ENCODE results near the gene CTSL.

CTSL gene

DNA sequence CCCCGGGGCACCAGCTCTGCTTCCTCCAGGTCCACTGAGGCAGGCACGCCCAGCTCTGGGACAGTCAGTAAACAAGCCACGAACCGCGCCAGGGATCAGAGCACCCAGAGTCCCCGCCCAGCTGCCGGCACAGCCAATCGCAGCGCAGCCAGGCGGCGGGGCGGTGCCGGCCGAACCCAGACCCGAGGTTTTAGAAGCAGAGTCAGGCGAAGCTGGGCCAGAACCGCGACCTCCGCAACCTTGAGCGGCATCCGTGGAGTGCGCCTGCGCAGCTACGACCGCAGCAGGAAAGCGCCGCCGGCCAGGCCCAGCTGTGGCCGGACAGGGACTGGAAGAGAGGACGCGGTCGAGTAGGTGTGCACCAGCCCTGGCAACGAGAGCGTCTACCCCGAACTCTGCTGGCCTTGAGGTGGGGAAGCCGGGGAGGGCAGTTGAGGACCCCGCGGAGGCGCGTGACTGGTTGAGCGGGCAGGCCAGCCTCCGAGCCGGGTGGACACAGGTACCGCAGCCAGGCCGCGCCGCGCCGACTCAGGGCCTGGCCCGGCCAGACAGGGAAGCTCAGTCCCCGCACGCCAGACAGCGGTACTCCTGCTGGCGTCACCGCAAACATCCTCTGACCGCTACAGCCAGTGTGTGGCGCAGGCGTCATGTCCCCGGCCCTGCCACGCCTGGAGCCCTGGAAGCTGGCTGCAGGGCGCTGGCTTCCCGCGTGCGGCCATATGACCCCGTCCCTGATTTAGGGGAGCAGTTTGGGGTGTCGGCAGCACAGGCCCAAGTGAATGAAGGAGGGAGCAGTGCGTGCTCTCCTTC is at the start of gene CTSL:
Gene CTSL, plus strand, starts transcription at position 220 of the 810 bp plus-strand sequence. CDS start 1,485 bp downstream, outside the sequence.
- peak; percentile 50 to 68 for DNase-seq

DNA sequence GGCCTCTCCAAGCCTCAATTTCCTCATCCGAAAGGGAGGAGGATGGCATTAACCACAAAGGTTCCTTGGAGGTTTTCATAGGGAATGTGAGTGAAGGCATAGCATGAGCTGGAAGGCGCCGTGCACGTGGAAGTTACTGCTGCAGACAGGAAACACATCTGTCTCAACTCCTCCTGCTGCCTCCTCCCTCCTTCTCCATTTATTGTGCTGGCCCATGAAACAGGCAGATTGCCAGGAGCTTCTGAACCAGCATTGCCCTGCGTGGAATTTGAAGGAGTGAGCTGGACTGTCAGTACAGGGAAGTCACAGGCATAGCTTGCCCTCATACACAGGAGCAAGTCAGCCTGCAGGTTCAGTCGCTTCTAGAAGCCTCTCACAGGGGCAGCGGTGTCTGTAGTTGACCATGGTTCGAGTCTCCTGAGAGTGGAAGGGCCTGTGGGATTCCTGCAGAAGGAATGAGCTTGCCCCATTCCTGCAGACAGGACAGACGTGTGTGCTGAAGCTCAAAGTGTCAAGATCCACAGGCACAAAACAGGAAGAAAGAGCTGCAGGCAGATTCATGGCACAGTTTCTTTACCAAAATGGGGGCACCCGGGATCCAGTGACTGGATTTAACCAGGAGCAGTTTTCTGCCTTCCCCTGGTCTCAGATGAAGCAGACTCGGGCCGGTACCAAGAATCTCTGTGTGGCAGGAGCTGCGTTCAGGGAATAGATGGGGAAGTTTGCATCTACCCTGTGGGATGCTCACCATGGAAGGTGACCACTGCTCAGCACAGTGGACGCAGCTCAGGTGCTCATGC is 48.7 kb upstream of the CTSL start:
- no peak for DNase-seq

DNA sequence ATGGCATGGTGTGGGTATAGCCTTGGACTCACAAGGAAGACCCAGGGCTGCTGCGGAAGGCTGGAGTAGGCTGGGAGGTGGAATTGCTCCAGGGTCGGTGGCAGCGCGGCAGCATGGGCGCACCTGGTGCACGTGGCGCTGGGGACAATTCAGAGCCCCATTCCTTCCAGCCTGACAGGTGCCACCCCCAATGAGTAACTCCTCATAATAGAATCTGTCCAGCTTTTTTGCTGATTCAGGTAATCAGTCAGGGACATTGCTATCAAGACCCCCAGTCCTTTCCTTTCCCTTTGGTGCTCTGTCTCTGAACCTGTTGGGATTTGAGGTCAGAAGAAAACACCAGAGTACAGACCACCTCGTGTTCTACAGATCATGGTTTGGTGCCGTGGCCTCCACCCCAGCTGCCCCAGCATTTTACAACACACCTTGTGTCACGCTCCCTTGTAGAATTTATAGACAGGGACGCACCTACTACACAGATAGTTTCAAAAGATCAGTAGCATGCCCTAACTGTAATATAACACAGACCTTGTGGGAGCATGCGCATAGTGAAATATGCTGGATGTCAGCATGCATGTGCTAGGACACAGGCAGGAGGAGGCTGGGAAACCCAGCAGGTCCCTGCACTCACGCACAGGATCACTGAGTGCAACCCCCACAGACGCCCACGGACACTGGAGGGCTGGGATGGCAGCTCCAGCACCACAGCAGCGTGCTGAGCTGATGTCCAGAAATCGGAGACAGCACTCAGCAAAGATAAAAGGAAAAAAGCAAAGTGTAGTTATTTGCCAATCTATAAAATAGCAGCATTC is 47.9 kb upstream of the CTSL start:
- no peak for DNase-seq

DNA sequence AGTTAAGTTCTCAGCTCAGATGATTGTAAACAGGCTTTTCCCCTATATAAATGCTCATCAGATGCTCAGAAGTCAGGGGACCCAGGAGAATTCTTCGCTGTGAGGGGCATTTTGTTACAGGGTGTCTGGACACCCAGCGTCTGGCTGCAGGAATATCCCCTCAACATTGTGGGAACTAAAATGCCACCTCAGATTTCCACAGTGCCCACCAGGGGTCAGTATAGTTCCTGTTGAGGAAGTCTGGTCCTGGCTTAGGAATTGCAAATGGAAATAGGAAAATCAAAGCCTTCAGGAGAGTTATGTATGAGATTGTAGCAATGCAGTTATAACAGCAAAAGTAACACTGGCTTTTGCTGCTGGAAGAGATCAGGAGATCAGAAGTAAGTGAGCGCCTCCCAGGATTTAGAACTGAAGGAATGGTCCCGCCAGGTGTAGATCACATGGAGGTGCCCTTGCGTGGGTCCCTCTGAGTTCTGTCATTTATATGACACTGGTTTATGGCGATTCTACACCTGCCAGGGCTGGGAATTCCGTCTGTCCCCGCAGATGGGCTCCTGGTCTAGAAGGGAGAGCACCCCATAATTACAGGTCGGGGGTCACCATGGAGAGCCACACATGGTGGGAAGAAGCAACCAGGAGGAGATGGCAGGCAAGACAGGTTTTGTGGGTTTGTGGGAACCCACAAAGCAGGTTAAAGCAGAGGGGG is 47.1 kb upstream of the CTSL start:
- DNase-seq = peak; percentile 21 to 36

DNA sequence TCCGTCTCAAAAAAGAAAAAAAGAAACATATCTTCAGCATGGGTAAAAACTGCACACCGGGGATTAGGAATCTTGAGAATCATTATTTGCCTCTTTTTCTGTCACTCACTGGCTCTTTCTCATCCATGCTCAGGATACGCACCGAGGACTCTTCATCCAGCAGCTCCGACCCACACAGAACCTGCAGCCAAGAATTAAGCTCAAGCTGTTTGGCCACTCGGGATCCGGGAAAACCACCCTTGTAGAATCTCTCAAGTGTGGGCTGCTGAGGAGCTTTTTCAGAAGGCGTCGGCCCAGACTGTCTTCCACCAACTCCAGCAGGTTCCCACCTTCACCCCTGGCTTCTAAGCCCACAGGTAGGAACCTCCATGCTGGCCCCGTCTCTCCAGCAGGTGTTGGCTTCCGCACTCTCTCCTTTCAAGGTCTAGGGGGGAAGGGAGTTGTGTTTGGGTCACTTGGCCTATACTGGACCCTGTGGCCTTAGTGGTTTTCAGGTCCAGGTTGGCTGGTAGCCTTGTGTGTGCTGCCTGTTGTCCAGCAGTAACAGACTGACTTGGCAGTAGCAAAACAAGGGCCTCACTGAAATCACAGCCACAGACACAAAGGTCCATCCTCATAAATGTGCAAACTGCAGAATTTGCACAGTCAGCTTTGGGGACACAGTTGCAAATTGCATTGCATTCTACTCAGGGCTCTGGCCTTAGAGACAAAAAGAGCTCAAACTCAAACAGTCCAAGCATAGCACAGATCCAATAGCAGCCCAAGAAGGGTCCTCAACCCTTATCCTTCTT is 44.5 kb upstream of the CTSL start:
- no peak for DNase-seq

DNA sequence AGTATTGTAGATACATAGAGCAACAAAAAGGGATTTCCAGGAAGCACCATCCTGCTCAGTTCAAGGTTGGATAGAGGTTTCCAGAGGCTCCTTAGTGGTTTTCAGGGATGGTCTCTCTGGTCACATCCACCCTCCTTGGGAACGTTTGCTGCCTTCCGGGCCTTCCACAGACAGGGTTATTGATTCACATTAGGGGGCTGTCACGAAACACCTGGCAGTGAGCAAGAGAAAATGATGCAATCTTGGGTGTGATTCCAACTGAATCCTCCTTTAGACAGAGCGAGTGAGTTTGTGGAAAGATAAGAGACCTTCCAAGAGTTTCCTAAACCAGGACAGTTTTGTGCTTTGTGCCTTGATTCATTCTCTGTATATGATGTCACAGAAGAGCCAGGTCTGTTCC is 43.8 kb upstream of the CTSL start:
- no peak for DNase-seq

DNA sequence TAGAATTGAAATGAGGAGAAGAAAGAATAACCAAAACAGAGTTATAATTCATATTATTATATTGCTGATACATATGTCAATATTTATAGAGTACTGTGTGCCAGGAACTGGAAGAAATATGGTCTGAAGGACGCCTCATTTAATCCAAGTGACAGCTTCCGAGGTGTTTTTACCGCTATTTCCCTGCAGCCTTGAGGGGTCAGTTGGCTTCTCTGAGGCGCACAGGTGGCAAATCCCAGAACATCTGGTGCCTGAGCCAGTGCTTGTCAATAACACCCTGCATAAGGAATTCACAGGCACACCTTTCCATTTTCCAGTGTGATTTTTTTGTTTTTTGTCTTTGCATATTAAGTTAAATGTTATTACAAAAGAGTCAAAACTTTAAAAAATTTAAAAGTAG is 43.3 kb upstream of the CTSL start:
- no peak for DNase-seq

DNA sequence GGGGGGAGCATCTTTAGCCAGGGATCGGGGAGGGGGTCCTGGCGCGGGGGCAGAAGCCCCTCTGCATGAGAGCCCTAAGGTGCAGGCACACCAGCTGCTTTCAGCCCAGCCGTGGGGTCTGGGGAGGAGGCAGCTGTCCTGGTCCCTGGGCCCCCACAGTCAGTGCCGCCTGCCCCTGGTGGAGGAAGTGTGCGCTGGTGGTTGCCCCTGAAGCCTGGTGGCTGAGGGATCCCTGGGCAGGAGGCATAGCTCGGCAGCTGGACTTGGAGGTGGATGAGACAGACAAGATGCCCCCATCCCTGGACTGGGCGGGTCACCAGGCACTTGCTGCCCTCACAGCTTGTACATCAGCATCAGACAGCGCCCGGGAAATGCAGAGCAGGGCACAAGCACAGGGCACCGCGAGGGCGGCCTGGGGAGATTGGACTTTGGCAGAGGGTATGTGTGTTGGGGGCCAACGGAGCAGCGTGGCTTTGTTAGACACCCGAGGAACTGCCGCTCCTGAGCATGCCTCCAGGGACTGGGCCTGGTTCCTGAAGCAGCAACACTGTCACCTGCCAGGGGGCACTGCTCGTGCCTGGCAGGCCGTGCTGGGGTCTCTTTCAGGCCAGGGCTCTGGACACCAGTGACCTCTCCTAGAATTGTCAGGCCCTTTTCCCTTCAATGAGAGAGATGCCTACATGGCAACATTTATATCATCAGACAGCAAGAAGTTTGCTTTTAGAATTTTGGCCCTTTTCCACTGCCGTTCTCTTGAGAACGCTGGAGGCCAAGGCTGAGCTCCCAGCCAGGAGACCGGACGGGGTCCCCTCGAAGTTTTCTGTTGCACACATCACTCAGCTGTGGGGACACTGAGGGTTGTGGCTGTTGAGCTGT is 41.9 kb upstream of the CTSL start:
- DNase-seq = no peak

DNA sequence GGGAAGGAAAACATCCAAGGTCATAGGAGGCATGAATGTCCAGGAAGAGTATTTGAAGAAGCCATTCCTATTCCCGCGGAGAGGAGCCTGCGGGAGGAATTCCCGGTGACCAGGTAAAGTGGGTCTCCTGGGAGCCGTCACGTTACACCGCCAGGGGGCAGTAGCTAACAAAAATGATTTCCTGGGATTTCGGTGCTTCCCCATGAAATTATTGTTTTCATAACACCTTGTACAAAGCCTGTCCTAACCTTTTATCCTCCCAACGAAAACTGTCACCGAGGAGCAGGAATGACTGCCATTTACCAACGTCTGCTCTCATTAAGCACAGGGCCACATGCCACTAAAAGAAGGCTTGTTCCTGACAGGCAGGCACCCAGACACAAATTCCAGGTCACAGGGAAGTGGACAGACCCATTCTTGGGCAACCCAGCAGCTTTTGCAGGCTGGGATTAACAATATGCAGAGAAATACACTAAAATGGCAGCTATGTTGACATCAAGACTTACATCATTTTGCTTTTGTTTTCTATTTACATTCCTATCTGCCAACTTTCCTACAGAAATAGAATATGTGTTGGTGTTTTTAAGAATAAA is 41.2 kb upstream of the CTSL start:
- DNase-seq = no peak

DNA sequence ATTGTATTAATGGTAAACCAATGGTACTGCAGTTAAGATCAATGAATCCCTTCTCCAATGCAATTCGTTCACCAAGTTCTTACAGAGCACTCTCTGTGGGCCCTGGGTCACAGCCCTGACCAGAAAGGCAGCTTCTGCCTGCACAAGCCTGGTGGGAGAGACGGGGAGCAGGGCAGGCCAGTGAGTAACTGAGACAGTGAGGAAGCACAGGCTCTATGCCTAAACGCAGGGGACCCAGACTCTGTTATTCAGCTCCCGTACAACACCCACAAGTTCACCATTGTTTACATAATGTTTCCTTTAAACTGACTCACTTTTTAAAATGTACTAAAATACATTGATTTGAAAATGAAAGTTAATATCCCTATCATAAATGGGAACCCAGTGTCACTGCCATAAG is 40.5 kb upstream of the CTSL start:
- no peak for DNase-seq

DNA sequence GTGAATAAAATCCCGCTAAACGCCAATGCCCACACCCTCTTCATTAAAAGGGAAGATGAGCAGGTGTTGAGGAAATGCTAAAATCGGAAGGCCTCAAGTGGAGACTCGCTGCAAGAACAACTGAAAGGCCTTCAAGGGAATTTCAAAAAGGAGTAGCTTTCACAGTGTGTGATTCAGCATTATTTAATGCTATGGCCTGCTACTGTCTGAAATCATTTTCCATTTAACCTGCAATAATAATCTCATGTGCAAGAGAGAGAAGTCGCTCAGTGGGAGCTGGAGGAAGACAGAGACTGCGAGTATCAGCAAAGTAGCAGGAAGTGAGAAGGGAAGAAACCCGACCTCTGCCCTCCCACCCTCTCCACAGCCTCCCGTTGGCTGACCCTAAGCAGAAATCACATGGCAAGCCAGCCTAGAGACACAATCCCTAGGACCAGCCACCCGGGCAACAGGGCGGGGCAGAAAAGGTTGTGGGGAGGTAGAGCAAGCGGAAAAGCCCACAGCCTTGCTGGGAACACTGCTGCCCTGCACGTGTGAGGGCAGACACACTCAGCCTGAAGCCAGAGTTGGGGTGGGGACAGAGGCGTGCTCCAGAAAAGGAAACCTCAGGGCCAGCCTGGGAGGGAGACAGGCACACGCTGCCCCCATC is 39.9 kb upstream of the CTSL start:
- DNase-seq = no peak

DNA sequence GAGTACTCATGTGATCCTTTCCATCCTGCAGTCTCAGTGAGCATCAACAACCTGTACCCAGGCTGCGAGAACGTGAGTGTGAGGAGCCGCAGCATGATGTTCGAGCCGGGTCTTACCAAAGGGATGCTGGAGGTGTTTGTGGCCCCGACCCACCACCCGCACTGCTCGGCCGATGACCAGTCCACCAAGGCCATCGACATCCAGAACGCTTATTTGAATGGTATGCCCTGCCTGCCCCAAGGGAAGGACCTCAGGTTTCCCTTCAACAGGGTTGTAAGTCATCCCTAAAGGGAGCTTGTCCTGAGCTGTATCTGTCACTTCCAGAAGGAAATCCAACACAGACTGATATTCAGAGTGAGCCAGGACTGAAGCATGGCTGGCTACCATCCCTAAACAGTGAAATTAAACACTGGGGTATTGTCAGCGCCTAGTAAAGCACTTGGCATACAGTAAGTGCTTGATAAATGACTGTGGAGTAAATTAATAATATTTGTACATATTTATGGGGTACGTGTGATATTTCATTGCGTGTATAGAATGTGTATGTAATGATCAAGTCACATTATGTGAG is 39.3 kb upstream of the CTSL start:
- DNase-seq = no peak

DNA sequence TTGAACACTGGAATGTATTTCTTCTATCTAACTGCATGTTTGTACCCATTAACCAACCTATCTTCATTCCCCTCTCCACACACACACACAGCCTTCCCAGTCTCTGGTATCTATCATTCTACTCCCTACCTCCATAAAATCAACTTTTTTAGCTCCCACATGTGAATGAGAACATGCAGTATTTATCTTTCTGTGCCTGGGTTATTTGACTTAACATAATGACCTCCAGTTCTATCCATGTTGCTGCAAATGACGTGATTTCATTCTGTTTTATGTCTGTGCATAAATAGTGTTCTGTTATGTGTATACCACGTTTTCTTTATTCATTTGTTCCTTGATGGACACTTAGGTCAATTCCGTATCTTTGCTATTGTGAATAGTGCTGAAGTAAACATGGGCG is 38.7 kb upstream of the CTSL start:
- no peak for DNase-seq

DNA sequence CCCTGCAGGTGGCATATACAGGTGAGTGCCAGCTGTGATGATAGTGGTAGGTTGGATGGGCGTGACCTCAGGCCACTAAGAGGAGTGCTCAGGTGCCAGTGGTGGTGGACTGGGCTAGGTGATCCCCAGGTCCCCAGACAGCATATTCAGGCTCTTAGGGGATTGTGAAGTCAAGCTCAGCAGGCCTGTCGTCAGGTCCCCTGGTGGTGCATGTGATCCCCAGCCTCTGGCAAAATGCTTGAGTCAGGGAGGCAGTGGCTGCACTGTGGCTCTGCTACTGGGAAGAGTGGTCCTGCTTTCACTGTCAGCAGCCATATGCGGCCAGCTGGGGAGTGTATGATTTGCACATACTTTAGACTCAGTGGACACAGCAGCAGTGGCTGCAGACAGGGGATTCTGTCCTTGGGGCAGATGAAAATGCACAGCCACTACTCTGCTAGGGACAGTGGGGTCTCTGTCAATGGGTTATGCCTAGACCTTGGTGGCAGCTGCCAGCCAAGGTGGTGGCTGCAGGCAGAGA is 31.6 kb upstream of the CTSL start:
- no peak for DNase-seq

DNA sequence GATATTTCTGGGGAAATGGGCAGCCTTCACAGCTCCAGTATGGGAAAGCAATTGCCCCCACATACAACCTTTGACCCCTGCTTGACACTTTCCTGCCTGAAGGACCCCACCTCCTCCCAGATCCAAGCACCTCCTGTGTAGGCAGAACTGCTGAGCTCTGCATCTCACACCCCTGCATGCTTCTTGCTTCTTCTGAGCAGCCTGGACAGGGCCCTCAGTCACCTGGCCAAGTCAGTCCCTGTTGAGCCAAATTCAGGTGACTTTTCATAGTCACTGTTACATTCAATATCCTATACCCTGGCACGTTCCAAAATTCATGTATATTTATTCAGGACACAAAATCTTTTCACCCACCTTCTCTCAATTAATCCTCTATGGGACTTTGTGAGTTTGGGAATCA is 30.4 kb upstream of the CTSL start:
- DNase-seq = no peak

DNA sequence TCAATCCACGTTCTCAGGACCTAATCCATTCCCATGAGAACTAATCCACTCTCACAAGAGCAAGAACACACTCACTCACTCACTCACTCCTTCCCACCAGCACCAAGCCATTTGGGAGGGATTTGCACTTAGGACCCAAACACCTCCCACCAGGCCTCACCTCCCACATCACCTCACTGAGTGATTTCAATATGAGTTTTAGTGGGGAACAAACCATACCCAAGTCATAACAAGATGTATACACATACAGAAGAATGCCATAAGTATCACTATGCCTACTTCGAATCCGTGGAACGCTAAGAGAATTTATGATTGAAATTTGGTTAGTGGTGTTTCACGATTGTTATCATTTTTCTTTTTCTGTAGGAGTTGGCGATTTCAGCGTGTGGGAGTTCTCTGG is 29.3 kb upstream of the CTSL start:
- no peak for DNase-seq

DNA sequence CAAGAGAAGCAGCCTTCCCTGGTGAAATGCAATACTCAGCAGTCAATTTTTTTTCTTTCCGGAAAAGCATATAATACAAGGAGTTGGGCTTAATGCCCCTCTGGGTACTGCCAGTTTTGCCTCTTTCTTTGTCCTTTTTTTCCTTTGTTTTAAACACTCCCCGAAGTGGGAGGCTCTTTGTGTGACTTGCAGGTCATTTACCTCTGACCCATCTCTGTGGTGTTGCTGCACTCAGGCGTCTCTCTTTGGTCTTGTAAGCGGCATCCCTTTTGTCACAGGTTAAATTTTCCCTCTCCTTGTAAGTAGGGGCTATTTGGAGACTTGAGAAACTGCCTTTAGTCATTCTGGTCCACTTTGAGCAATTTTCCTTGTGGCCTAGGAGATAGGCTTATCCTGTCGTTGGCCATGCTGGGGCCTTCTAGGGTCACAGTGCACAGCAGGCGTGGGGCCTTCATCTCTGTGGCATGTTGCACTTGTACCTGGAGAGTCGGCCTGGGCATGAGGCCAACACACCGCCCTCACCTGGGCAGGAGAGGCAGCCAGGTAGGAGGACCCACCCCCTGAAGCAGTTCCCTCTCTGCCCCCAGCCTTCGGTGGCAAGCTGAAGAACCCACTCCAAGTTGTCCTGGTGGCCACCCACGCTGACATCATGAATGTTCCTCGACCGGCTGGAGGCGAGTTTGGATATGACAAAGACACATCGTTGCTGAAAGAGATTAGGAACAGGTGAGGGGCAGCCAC is 27.7 kb upstream of the CTSL start:
- DNase-seq = no peak

DNA sequence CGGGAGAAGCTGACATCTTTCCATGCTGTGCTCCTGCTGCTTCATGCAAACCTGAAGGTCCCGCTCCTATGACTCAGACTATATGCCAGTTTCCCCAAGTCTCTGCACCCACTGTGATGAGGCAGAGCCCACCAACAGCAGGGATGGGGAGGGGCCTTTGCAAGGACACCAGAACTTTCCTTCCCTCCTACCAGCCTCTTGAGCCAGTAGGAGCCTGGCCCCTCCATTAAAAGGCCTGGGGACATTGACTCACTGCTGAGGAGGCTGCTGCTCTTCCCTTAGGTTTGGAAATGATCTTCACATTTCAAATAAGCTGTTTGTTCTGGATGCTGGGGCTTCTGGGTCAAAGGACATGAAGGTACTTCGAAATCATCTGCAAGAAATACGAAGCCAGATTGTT is 26.1 kb upstream of the CTSL start:
- DNase-seq = no peak

DNA sequence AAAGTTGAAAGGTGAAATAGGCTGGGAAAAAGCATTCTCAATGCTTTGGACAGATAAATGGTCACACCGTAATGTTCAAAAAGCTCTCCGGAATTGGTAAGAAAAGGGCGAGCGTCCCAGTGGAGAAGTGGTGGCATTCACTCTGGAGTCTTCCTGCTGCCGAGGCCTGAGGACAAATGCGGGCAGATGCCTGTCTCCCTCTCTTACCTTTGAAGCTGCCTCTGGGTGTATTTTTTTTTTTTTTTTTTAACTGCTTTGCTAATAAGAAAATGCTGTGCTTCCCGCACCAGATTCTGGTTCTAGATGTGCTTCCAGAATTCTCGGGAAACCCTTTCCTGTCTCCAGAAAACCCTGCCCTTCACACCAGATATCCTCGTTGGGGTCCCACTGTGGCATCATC is 24.4 kb upstream of the CTSL start:
- no peak for DNase-seq

All from CD4-positive, alpha-beta T cell treated with Interleukin-1 beta for 1 hour (primary cell).